H9 (cell line): ENCODE data around the gene MRGPRG. TPM values are rescaled to one million over a fixed set of nuclear protein-coding genes. Genes with fewer than 3 reads are reported as not detected.

Experiments used
- DNase-seq: peaks from one replicate; pipeline ENCODE4 v3.0.0-alpha.2; 2017
- H2AFZ ChIP-seq: one replicate; pipeline ENCODE4 v1.6.1; 2013; ENCODE audit warnings: mild to moderate bottlenecking, low read length, control low read depth, moderate library complexity
- H2AK5ac ChIP-seq: 2 replicates; pipeline ENCODE4 v1.6.1; 2013; ENCODE audit warnings: low read length, control low read depth, mixed read lengths; ENCODE audit not compliant: insufficient read length
- H2BK120ac ChIP-seq: one replicate; pipeline ENCODE4 v1.6.1; 2013; ENCODE audit warnings: low read depth, mild to moderate bottlenecking, low read length, control low read depth, inconsistent platforms; ENCODE audit not compliant: poor library complexity, severe bottlenecking
- H2BK12ac ChIP-seq: 2 replicates; pipeline ENCODE4 v1.6.1; 2013; ENCODE audit warnings: low read length, control low read depth, mixed read lengths, low read depth; ENCODE audit not compliant: insufficient read length
- H2BK15ac ChIP-seq: 2 replicates; pipeline ENCODE4 v1.6.1; 2013; ENCODE audit warnings: low read depth, low read length, control low read depth
- H2BK20ac ChIP-seq: one replicate; pipeline ENCODE4 v1.6.1; 2013; ENCODE audit warnings: low read depth, mild to moderate bottlenecking, low read length, control low read depth, inconsistent platforms; ENCODE audit not compliant: poor library complexity, severe bottlenecking
- H2BK5ac ChIP-seq: 2 replicates; pipeline ENCODE4 v1.6.1; 2013; ENCODE audit warnings: low read length, control low read depth, mixed read lengths; ENCODE audit not compliant: insufficient read length
- H3K14ac ChIP-seq: 2 replicates; pipeline ENCODE4 v1.6.1; 2013; ENCODE audit warnings: low read length, control low read depth; ENCODE audit not compliant: insufficient read depth
- H3K18ac ChIP-seq: 2 replicates; pipeline ENCODE4 v1.6.1; 2013; ENCODE audit warnings: low read depth, mild to moderate bottlenecking, mixed read lengths, low read length, control low read depth; ENCODE audit not compliant: insufficient read length
- H3K23ac ChIP-seq: 2 replicates; pipeline ENCODE4 v1.6.1; 2013; ENCODE audit warnings: low read length, control low read depth, mixed read lengths, low read depth; ENCODE audit not compliant: insufficient read length
- H3K23me2 ChIP-seq: 2 replicates; pipeline ENCODE4 v1.6.1; 2013; ENCODE audit warnings: low read depth, mild to moderate bottlenecking, mixed read lengths, low read length, control low read depth; ENCODE audit not compliant: insufficient read length, poor library complexity, severe bottlenecking
- H3K27ac ChIP-seq: 2 replicates; pipeline ENCODE4 v1.5.1; 2013; ENCODE audit warnings: low read length, control low read depth, mixed read lengths, low read depth; ENCODE audit not compliant: insufficient read length
- H3K27me3 ChIP-seq: 2 replicates; pipeline ENCODE4 v1.6.1; 2013; ENCODE audit warnings: low read length, control low read depth, inconsistent platforms; ENCODE audit not compliant: insufficient read depth
- H3K4ac ChIP-seq: 2 replicates; pipeline ENCODE4 v1.6.1; 2013; ENCODE audit warnings: low read depth, mild to moderate bottlenecking, control low read depth, inconsistent platforms, low read length, moderate library complexity
- H3K4me1 ChIP-seq: 2 replicates; pipeline ENCODE4 v1.6.1; 2013; ENCODE audit warnings: low read length, control low read depth, inconsistent platforms; ENCODE audit not compliant: insufficient read depth
- H3K4me2 ChIP-seq: 2 replicates; pipeline ENCODE4 v1.6.1; 2013; ENCODE audit warnings: low read length, control low read depth, mixed read lengths; ENCODE audit not compliant: insufficient read length, insufficient read depth
- H3K56ac ChIP-seq: 2 replicates; pipeline ENCODE4 v1.6.1; 2013; ENCODE audit warnings: low read depth, mild to moderate bottlenecking, mixed read lengths, low read length, control low read depth; ENCODE audit not compliant: insufficient read length
- H3K79me1 ChIP-seq: 2 replicates; pipeline ENCODE4 v1.6.1; 2013; ENCODE audit warnings: low read depth, mild to moderate bottlenecking, moderate library complexity, low read length, control low read depth, inconsistent platforms; ENCODE audit not compliant: insufficient read depth, poor library complexity, severe bottlenecking
- H3K79me2 ChIP-seq: 2 replicates; pipeline ENCODE4 v1.6.1; 2013; ENCODE audit warnings: low read length, control low read depth, inconsistent platforms; ENCODE audit not compliant: insufficient read depth
- H3K9ac ChIP-seq: 2 replicates; pipeline ENCODE4 v1.6.1; 2013; ENCODE audit warnings: low read length, control low read depth, mixed read lengths; ENCODE audit not compliant: insufficient read length; ENCODE audit errors: extremely low read depth
- H3K9me3 ChIP-seq: one replicate; pipeline ENCODE4 v1.6.1; 2013; ENCODE audit warnings: low read depth, low read length, inconsistent platforms; ENCODE audit not compliant: control insufficient read depth
- H3T11ph ChIP-seq: one replicate; pipeline ENCODE4 v1.6.1; 2013; ENCODE audit warnings: mild to moderate bottlenecking, low read length, control low read depth, inconsistent platforms
- H4K20me1 ChIP-seq: one replicate; pipeline ENCODE4 v1.6.1; 2013; ENCODE audit not compliant: control insufficient read depth, insufficient read length, insufficient read depth
- H4K5ac ChIP-seq: 2 replicates; pipeline ENCODE4 v1.6.1; 2013; ENCODE audit warnings: low read depth, mild to moderate bottlenecking, mixed read lengths, low read length, control low read depth; ENCODE audit not compliant: insufficient read length
- H4K8ac ChIP-seq: replicated peaks from 2 replicates; pipeline ENCODE4 v1.6.1; 2013; ENCODE audit warnings: low read length, control low read depth, mixed read lengths, low read depth; ENCODE audit not compliant: insufficient read length
- H4K91ac ChIP-seq: 2 replicates; pipeline ENCODE4 v1.6.1; 2013; ENCODE audit warnings: low read depth, mild to moderate bottlenecking, moderate library complexity, mixed read lengths, low read length, control low read depth; ENCODE audit not compliant: insufficient read length
- H3K27ac Mint-ChIP-seq, 3 experiments: 2 replicates in 2 of 3; 3 replicates in 1 of 3; pipeline ENCODE4 v1.8.0; 2020 to 2021; ENCODE audit warnings: mixed read lengths in 3 of 3, mild to moderate bottlenecking in 1 of 3, moderate library complexity in 1 of 3
- H3K27me3 Mint-ChIP-seq: 2 replicates; pipeline ENCODE4 v1.8.0; 2021; ENCODE audit warnings: low read depth, mild to moderate bottlenecking, moderate library complexity, mixed read lengths
- H3K36me3 Mint-ChIP-seq, 3 experiments: 2 replicates in 2 of 3; 3 replicates in 1 of 3; pipeline ENCODE4 v1.8.0; 2020 to 2021; ENCODE audit warnings: low read depth in 3 of 3, mixed read lengths in 3 of 3; ENCODE audit not compliant: insufficient read depth in 1 of 3
- H3K4me1 Mint-ChIP-seq, 2 experiments: 2 replicates each; pipeline ENCODE4 v1.8.0; 2020; ENCODE audit warnings: mixed read lengths in 2 of 2
- H3K4me3 Mint-ChIP-seq, 2 experiments: 2 replicates in 1 of 2; 3 replicates in 1 of 2; pipeline ENCODE4 v1.8.0; 2020 to 2021; ENCODE audit warnings: mild to moderate bottlenecking in 2 of 2, mixed read lengths in 2 of 2, moderate library complexity in 1 of 2
- H3K9me3 Mint-ChIP-seq, 2 experiments: 2 replicates in 1 of 2; 3 replicates in 1 of 2; pipeline ENCODE4 v1.8.0; 2020; ENCODE audit warnings: mild to moderate bottlenecking in 2 of 2, mixed read lengths in 2 of 2, moderate library complexity in 1 of 2
- CTCF ChIP-seq: fragments of 200-600 bp; sonication (generic); conservative IDR thresholded peaks from 3 replicates; pipeline ENCODE4 v1.8.0; 2021; ENCODE audit warnings: antibody characterized with exemption, mild to moderate bottlenecking
- WGBS: extraction: QIAGEN DNeasy Blood & Tissue Kit; methylation state at CpG from one replicate; pipeline ENCODE4 v1.1.7; 2013; ENCODE audit warnings: missing lambda C conversion rate, low lambda C conversion rate, mixed read lengths; ENCODE audit not compliant: insufficient read length; ENCODE audit errors: extremely low coverage; 5-methylcytosine and 5-hydroxymethylcytosine counted together
- total RNA-seq: library from RNA; stranded (reverse); gene quantifications from 2 replicates; pipeline ENCODE4 v1.2.1, GENCODE V29; 2021

Gene MRGPRG
- total RNA-seq, 1 experiment from 2014 or later = not detected

GRCh38 chr11:3201677-3202181, 16.9 kb downstream of the MRGPRG start:
- H2BK5ac ChIP-seq = no peak overlapping the region
- peaks cover under 1% of the 10 kb centered on the region for H4K20me1 ChIP-seq
- no peak overlapping the region for H2BK15ac ChIP-seq
- peaks cover 9% of the 10 kb centered on the region for H3K23me2 ChIP-seq
- H3T11ph ChIP-seq = no peak overlapping the region
- H3K56ac ChIP-seq = no peak overlapping the region
- H3K23ac ChIP-seq = no peak overlapping the region
- no peak overlapping the region for H2BK120ac ChIP-seq
- H3K9me3 ChIP-seq = no peaks in the 10 kb centered on the region
- no peak overlapping the region for H3K18ac ChIP-seq
- H3K4me2 ChIP-seq = no peak overlapping the region
- no CpG with 5 or more reads among the region's 17 CpGs for WGBS
- H2BK20ac ChIP-seq = no peak overlapping the region
- peak; percentile 26 for DNase-seq
- H3K27me3 ChIP-seq = peaks cover 9% of the 10 kb centered on the region; the same call in 1 of the 2 replicates
- no peak overlapping the region for H3K14ac ChIP-seq
- no peaks in the 10 kb centered on the region for H3K79me1 ChIP-seq
- no peaks in the 10 kb centered on the region for H3K4me1 ChIP-seq
- Mint-ChIP-seq H3K27ac (no peak overlapping the region), H3K27me3 (peaks cover 59% of the 10 kb centered on the region), H3K4me1 (peaks cover 8 to 9% of the 10 kb centered on the region in 2 experiments), H3K9me3 (no peaks in the 10 kb centered on the region), H3K4me3 (no peak overlapping the region), H3K36me3 (no peaks in the 10 kb centered on the region)
- no peak overlapping the region for H2BK12ac ChIP-seq
- no peak overlapping the region for H3K9ac ChIP-seq
- no peak overlapping the region for H4K5ac ChIP-seq
- no peak overlapping the region for H3K4ac ChIP-seq
- H2AK5ac ChIP-seq = no peak overlapping the region
- no peak overlapping the region for H4K91ac ChIP-seq
- H2AFZ ChIP-seq = no peak overlapping the region
- TF ChIP-seq CTCF = no peak
- no peaks in the 10 kb centered on the region for H3K79me2 ChIP-seq
- H3K27ac ChIP-seq = no peak overlapping the region
- H4K8ac ChIP-seq = no peak overlapping the region
